ENCODE data around the gene AK1. TPM values are rescaled to one million over a fixed set of nuclear protein-coding genes. Genes with fewer than 3 reads are reported as not detected.

The AK1 gene
- total and polyA plus RNA-seq, 12 donors = 51.9 to 242 (median 91.9) TPM

GRCh38 chr9:127921557-127922120, 44.2 kb upstream of the AK1 start:
- WGBS, 4 donors = 3 to 14% (median 9%) methylated on average over 14 to 45 of the region's 45 CpGs
- TF ChIP-seq CTCF (IDR thresholded peaks at IDR 0.05) (peak; percentile 92 to 97 (median 95)), POLR2A (IDR thresholded peaks at IDR 0.05) (no peak)
- Histone ChIP-seq H3K27ac (no peak overlapping the region), H3K36me3 (replicated peaks in 1 of 2) (no peaks in the 10 kb centered on the region), H3K9me3 (replicated peaks in 1 of 3) (no peaks in the 10 kb centered on the region), H3K4me3 (no peak overlapping the region), H3K4me1 (replicated peaks in 1 of 2) (peaks cover 13 to 37% of the 10 kb centered on the region in 2 donors), H3K27me3 (peaks cover 13% of the 10 kb centered on the region)
- DNase-seq = peak; percentile 61 to 87 (median 76)
- intact Hi-C loops (cut with DNase I) = loop anchor here (5.0 to 10.0 kb wide), 4 partner anchors 184 to 417 kb away; partner anchors contain the start of gene TOR2A (in 1 of the 2)

GRCh38 chr9:127920794-127921193, 43.3 kb upstream of the AK1 start:
- Histone ChIP-seq H3K4me3 (no peak overlapping the region), H3K36me3 (replicated peaks in 1 of 2) (no peaks in the 10 kb centered on the region), H3K27me3 (peaks cover 5% of the 10 kb centered on the region), H3K27ac (no peak overlapping the region), H3K4me1 (replicated peaks in 1 of 2) (peaks cover 14 to 44% of the 10 kb centered on the region in 2 donors), H3K9me3 (replicated peaks in 1 of 3) (no peaks in the 10 kb centered on the region)
- TF ChIP-seq CTCF (IDR thresholded peaks at IDR 0.05) (no peak), POLR2A (IDR thresholded peaks at IDR 0.05) (no peak)
- DNase-seq = no peak
- intact Hi-C loops (cut with DNase I) = loop anchor here (5.0 to 10.0 kb wide), 4 partner anchors 183 to 416 kb away; partner anchors contain the start of gene TOR2A (in 1 of the 2)
- WGBS, 4 donors = 81 to 88% (median 85%) methylated on average over 7 of the region's 7 CpGs

- intact Hi-C loops (cut with DNase I) = no loop called here
- 9 to 21% (median 17%) methylated on average over 6 to 8 of the region's 8 CpGs for WGBS, 4 donors
- H3K4me1 ChIP-seq (replicated peaks in 1 of 2) = peaks cover 24 to 56% of the 10 kb centered on the region in 2 donors
Observed at GRCh38 chr9:127919253-127919815, 41.9 kb upstream of the AK1 start.

GRCh38 chr9:127918183-127919107, 41.0 kb upstream of the AK1 start:
- H3K36me3 ChIP-seq (replicated peaks in 1 of 2) = no peaks in the 10 kb centered on the region
- 85 to 93% (median 87%) methylated on average over 7 to 8 of the region's 8 CpGs for WGBS, 4 donors
- intact Hi-C loops (cut with DNase I) = no loop called here
- peak in 1 of 7 donors; percentile 67 for DNase-seq
- TF ChIP-seq POLR2A (IDR thresholded peaks at IDR 0.05) = no peak
- no peak for TF ChIP-seq CTCF (IDR thresholded peaks at IDR 0.05)
- H3K9me3 ChIP-seq (replicated peaks in 1 of 3) = no peaks in the 10 kb centered on the region
- H3K27ac ChIP-seq = peak overlapping the region; percentile 46 to 90 (median 78)
- no peaks in the 10 kb centered on the region for H3K27me3 ChIP-seq
- H3K4me3 ChIP-seq = no peak overlapping the region
- H3K4me1 ChIP-seq (replicated peaks in 1 of 2) = peaks cover 24 to 56% of the 10 kb centered on the region in 2 donors

More at GRCh38 chr9:127919253-127919815, 41.9 kb upstream of the AK1 start:
- peak overlapping the region; percentile 46 to 90 (median 78) for H3K27ac ChIP-seq
- TF ChIP-seq POLR2A (IDR thresholded peaks at IDR 0.05) = no peak
- no peaks in the 10 kb centered on the region for H3K36me3 ChIP-seq (replicated peaks in 1 of 2)
- H3K27me3 ChIP-seq = no peaks in the 10 kb centered on the region
- peak; percentile 90 to 99 (median 99) for DNase-seq
- H3K4me3 ChIP-seq = no peak overlapping the region
- no peaks in the 10 kb centered on the region for H3K9me3 ChIP-seq (replicated peaks in 1 of 3)

Measured in adrenal gland (tissue), 12 donors.